ENCODE data around the gene RBMS2. TPM values are rescaled to one million over a fixed set of nuclear protein-coding genes. Genes with fewer than 3 reads are reported as not detected.

Gene RBMS2
- 10 to 100 TPM in 3 of 8 experiments, 1 to 10 TPM in 5; 2.6 to 12.9 (median 6.0) TPM for total RNA-seq

GRCh38 chr12:56521590-56522371 is at the start of gene RBMS2:
Gene RBMS2, plus strand, starts transcription at chr12:56521820. Its CDS starts 204 bp downstream, at chr12:56522024.
- Histone ChIP-seq H3K4me1 (replicated peaks in 1 of 2) (peaks cover 8 to 9% of the 10 kb centered on the region in 2 donors), H3K27ac (peak within 1 kb of the TSS; percentile 40 to 43), H3K4me3 (peak within 1 kb of the TSS; percentile 40 to 52 (median 50))
- WGBS, 10 experiments: 0 to 14% (median 0%) methylated on average over 1 to 6 of the region's 15 CpGs
- in situ Hi-C loops (cut with MboI; ENCODE audit: low pct_unique_long_range_greater_than_20kb in 2 of 9, low sequenced_read_pairs in 9 of 9, unreplicated experiment in 9 of 9): loop anchor here in 2 of 9 experiments (25.0 kb wide), 2 partner anchors 466 to 516 kb away; a partner anchor contains a TSS
- peak; percentile 92 to 100 (median 99) for ATAC-seq (replicated peaks in 6 of 8)

GRCh38 chr12:56474389-56474788 is 47.2 kb upstream of the RBMS2 start:
- H3K27ac ChIP-seq: no peak overlapping the region
- in situ Hi-C loops (cut with MboI; ENCODE audit: low pct_unique_long_range_greater_than_20kb in 2 of 9, low sequenced_read_pairs in 9 of 9, unreplicated experiment in 9 of 9): loop anchor here in 2 of 9 experiments (25.0 kb wide), 1 partner anchor 112 kb away; the partner anchor contains the start of genes APOF (in 2 of the 2) and STAT2 (in 2 of the 2)
- ATAC-seq (replicated peaks in 6 of 8): no peak
- WGBS, 10 experiments: 56 to 95% (median 87%) methylated on average over 2 to 6 of the region's 9 CpGs; no CpG with 5 or more reads in 4 of the 10 experiments
- H3K4me1 ChIP-seq (replicated peaks in 1 of 2): peaks cover 3% of the 10 kb centered on the region in 2 donors
- no peak overlapping the region for H3K4me3 ChIP-seq

GRCh38 chr12:56476143-56476542 is 45.5 kb upstream of the RBMS2 start:
- in situ Hi-C loops (cut with MboI; ENCODE audit: low pct_unique_long_range_greater_than_20kb in 2 of 9, low sequenced_read_pairs in 9 of 9, unreplicated experiment in 9 of 9): no loop called here
- no peaks in the 10 kb centered on the region for H3K4me1 ChIP-seq (replicated peaks in 1 of 2)
- no peak for ATAC-seq (replicated peaks in 6 of 8)

GRCh38 chr12:56476972-56477432 is 44.6 kb upstream of the RBMS2 start:
- H3K27ac ChIP-seq: no peak overlapping the region
- 100% methylated on average over 1 of the region's 1 CpG; no CpG with 5 or more reads in 9 of the 10 experiments for WGBS, 10 experiments
- ATAC-seq (replicated peaks in 6 of 8): peak in 1 of 8 experiments; percentile 14
- H3K4me3 ChIP-seq: no peak overlapping the region
- no peaks in the 10 kb centered on the region for H3K4me1 ChIP-seq (replicated peaks in 1 of 2)
- in situ Hi-C loops (cut with MboI; ENCODE audit: low pct_unique_long_range_greater_than_20kb in 2 of 9, low sequenced_read_pairs in 9 of 9, unreplicated experiment in 9 of 9): no loop called here

More at GRCh38 chr12:56476143-56476542, 45.5 kb upstream of the RBMS2 start:
- WGBS, 10 experiments: 20 to 100% (median 100%) methylated on average over 1 to 3 of the region's 6 CpGs; no CpG with 5 or more reads in 4 of the 10 experiments
- no peak overlapping the region for H3K27ac ChIP-seq
- H3K4me3 ChIP-seq: no peak overlapping the region

- Histone ChIP-seq H3K27ac (no peak overlapping the region), H3K4me1 (replicated peaks in 1 of 2) (no peaks in the 10 kb centered on the region), H3K4me3 (no peak overlapping the region)
- peak in 1 of 8 experiments; percentile 9 for ATAC-seq (replicated peaks in 6 of 8)
- WGBS, 10 experiments: 82 to 100% (median 85%) methylated on average over 1 to 6 of the region's 6 CpGs; no CpG with 5 or more reads in 2 of the 10 experiments
- in situ Hi-C loops (cut with MboI; ENCODE audit: low pct_unique_long_range_greater_than_20kb in 2 of 9, low sequenced_read_pairs in 9 of 9, unreplicated experiment in 9 of 9): no loop called here
These were observed 43.9 kb upstream of the RBMS2 start for GRCh38 chr12:56477521-56478225.

DNA sequence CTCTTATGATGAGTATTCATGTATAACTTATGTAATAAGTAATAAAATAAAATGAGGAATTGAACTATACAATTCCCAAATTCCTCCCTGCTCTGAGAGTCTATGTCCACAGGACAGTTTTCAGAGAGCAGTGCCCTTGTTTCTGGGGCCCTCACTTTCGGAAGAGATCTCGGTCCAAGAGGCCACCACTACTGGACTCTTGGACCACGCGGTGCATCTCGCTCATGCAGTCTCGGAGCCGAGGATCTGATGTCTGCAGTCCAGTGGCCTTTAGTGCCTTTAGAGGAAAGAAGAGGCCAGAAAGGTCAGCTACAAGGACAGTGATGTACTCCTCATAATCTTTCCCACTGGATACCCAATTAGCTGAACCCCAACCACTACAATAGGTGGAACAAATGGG is 42.0 kb upstream of the RBMS2 start:
- ATAC-seq (replicated peaks in 6 of 8): no peak
- H3K27ac ChIP-seq: no peak overlapping the region
- 60 to 100% (median 100%) methylated on average over 3 to 6 of the region's 7 CpGs; no CpG with 5 or more reads in 4 of the 10 experiments for WGBS, 10 experiments
- in situ Hi-C loops (cut with MboI; ENCODE audit: low pct_unique_long_range_greater_than_20kb in 2 of 9, low sequenced_read_pairs in 9 of 9, unreplicated experiment in 9 of 9): no loop called here
- H3K4me3 ChIP-seq: no peak overlapping the region
- no peaks in the 10 kb centered on the region for H3K4me1 ChIP-seq (replicated peaks in 1 of 2)

DNA sequence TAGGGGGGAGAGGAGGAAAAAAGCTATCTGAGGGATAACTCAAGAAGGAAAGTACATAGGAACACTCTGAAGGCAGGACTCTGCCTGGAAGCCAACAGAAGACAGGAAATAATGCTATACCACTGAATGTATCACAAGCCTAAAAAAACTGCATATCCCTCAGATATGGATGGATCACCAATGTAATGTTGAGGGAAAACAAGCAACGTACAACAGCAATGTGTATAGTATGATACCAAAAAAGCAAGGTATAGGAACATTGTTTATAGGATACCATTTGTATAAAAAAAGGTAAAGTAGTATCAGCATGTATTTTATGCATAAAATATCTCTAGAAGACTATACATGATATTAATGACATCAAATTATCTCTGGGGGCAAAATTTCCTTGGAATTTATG is 37.1 kb upstream of the RBMS2 start:
- H3K27ac ChIP-seq: no peak overlapping the region
- 56 to 100% (median 100%) methylated on average over 1 of the region's 1 CpG; no CpG with 5 or more reads in 1 of the 10 experiments for WGBS, 10 experiments
- H3K4me3 ChIP-seq: no peak overlapping the region
- H3K4me1 ChIP-seq (replicated peaks in 1 of 2): peaks cover 0 to 4% of the 10 kb centered on the region in 2 donors
- in situ Hi-C loops (cut with MboI; ENCODE audit: low pct_unique_long_range_greater_than_20kb in 2 of 9, low sequenced_read_pairs in 9 of 9, unreplicated experiment in 9 of 9): no loop called here
- no peak for ATAC-seq (replicated peaks in 6 of 8)

GRCh38 chr12:56486694-56487093 is 34.9 kb upstream of the RBMS2 start:
- H3K4me1 ChIP-seq (replicated peaks in 1 of 2): peaks cover 0 to 4% of the 10 kb centered on the region in 2 donors
- WGBS, 10 experiments: 60 to 100% (median 85%) methylated on average over 1 to 8 of the region's 12 CpGs; no CpG with 5 or more reads in 4 of the 10 experiments
- H3K4me3 ChIP-seq: peak overlapping the region in 2 of 5 donors; percentile 45 to 61
- in situ Hi-C loops (cut with MboI; ENCODE audit: low pct_unique_long_range_greater_than_20kb in 2 of 9, low sequenced_read_pairs in 9 of 9, unreplicated experiment in 9 of 9): no loop called here
- peak in 1 of 8 experiments; percentile 2 for ATAC-seq (replicated peaks in 6 of 8)
- H3K27ac ChIP-seq: no peak overlapping the region

DNA sequence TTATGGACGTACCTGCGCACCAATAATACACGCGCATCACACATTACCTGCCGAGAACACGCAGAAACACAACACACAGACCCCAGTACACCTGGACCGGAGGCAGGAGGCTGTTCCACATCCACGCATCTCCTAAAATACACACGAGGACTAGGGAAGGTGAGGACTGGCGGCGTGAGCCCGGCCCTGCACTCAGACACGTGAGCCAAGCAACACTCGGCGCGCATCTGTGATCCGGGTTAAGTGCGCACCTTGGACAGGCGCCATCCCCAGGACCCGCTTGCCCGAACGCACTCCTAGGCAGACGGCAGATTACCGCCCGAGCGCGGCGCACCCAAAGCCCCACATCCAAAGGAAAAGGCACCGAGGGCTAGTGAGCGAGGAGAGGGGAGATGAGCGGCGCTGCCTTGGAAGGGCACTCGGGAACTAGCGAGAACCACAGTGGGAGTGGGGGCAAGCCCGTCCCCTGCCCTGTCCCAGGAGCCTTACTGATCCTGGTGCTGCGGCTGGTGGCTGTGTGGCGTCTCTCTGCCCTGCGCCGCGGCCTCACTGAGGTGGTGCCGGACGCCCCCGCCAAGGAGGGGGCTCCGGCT is 34.1 kb upstream of the RBMS2 start:
- ATAC-seq (replicated peaks in 6 of 8): peak in 7 of 8 experiments; percentile 15 to 44 (median 34)
- H3K27ac ChIP-seq: peak overlapping the region; percentile 23 to 32
- H3K4me1 ChIP-seq (replicated peaks in 1 of 2): peaks cover 0 to 4% of the 10 kb centered on the region in 2 donors
- in situ Hi-C loops (cut with MboI; ENCODE audit: low pct_unique_long_range_greater_than_20kb in 2 of 9, low sequenced_read_pairs in 9 of 9, unreplicated experiment in 9 of 9): no loop called here
- H3K4me3 ChIP-seq: peak overlapping the region; percentile 45 to 65 (median 51)
- WGBS, 10 experiments: 0 to 100% (median 33%) methylated on average over 1 to 3 of the region's 44 CpGs; no CpG with 5 or more reads in 5 of the 10 experiments

DNA sequence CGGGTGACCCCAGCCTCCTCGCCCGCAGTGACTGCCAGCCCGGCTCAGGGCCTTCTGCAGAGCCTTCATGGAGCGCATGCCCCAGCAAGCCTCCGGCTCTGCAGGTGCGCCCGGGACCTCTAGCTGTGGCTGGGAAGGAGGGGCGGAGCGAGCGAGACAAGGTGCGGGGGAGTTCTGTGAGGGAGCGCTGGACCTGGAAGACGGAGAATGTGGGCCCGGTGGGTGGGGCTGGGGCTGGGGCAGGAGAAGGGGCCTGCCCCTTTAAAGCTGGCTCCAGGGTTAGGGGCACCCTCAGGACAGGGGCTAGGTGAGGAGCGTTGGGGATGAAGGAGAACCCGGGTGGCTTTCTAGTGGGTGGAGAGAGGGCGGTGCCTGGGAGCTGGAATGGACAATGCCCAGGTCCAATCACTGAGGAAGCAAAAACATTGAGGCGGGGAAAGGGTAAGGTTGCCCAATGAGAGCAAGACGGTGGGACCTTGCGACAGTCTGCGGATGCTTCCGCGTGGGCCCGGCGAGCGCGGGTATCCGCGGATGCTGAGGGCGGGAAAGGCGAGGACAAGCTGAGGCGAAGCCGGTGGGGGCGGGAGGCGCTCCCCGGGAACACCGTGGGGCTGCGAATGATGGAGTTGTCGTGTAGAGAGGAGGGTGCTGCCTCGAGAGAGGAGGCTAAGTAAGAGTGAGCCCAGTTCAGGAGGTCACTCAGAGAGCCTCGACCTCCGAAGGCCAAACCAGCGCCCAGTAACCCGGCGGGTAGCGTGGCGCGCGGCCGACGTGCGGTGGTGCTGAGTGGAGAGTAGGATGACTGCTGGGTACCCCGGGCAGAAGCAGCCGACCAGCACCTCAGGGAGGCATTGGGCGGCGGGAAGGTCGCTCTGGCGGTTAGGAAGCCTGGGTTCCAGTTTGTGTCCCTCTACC is 33.3 kb upstream of the RBMS2 start, which contains the start of gene GLS2:
Gene GLS2, minus strand, starts transcription at position 121 of the 915 bp plus-strand sequence. Its CDS starts 43 bp downstream, at position 78.
- peaks cover 0 to 4% of the 10 kb centered on the region in 2 donors for H3K4me1 ChIP-seq (replicated peaks in 1 of 2)
- H3K27ac ChIP-seq: peak within 1 kb of the TSS; percentile 23 to 32
- H3K4me3 ChIP-seq: peak within 1 kb of the TSS; percentile 45 to 65 (median 51)
- ATAC-seq (replicated peaks in 6 of 8): peak; percentile 95 to 97 (median 96)
- in situ Hi-C loops (cut with MboI; ENCODE audit: low pct_unique_long_range_greater_than_20kb in 2 of 9, low sequenced_read_pairs in 9 of 9, unreplicated experiment in 9 of 9): no loop called here
- 0 to 100% (median 18%) methylated on average over 1 to 15 of the region's 59 CpGs; no CpG with 5 or more reads in 4 of the 10 experiments for WGBS, 10 experiments

DNA sequence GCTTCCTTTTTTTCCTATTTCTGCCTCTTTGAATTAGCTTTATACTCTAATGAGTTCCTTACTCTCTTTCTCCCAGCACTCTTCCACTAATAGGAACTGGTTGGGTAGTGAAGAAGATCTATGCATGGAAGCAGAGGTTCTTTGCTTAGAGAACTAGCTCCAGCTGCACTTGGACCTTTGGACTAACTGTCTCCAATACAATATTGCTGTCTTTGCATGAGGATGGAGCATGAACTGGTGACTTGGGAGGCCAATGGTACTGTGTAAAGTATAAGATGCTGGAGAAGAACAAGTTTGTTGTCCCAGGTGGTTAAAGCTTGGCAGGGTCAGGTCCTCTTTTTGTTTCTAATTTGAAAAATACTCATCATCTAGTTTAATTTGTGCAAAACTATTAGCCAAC is 31.3 kb upstream of the RBMS2 start:
- in situ Hi-C loops (cut with MboI; ENCODE audit: low pct_unique_long_range_greater_than_20kb in 2 of 9, low sequenced_read_pairs in 9 of 9, unreplicated experiment in 9 of 9): no loop called here
- Histone ChIP-seq H3K27ac (no peak overlapping the region), H3K4me3 (no peak overlapping the region), H3K4me1 (replicated peaks in 1 of 2) (peaks cover 0 to 4% of the 10 kb centered on the region in 2 donors)
- ATAC-seq (replicated peaks in 6 of 8): no peak

Measured in motor neuron (in vitro differentiated cells).